ENCODE results near the gene KCNQ2. TPM values are rescaled to one million over a fixed set of nuclear protein-coding genes. Genes with fewer than 3 reads are reported as not detected.

KCNQ2 gene
- total RNA-seq, 2 donors from 2014 or later, result not detected

DNA sequence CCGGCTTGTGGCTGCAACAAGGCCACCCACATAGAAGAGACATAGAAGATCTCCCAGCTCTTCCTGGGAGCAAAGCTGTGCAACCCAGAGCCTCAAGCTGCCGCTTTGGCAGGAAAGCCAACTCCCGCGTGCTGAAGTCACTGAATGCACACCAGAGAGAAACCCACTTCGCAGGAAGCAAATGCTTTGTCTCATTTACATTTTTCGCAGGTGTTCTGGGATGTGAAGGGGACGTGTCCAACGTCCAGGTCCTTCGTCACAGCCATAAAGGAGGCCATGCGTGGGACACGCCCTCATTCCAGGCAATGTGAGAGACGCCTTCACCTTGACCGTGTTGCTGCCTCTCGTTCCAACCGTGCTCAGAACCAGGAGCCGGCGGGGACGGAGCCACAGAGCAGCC, 24.4 kb downstream of the KCNQ2 start:
- Histone ChIP-seq H3K9me3 (no peaks in the 10 kb centered on the region), H3K36me3 (no peaks in the 10 kb centered on the region), H3K27ac (no peak overlapping the region), H3K27me3 (no peaks in the 10 kb centered on the region), H3K4me3 (no peak overlapping the region), H3K4me1 (peaks cover 0 to under 1% of the 10 kb centered on the region in 2 donors)
- no peak for DNase-seq (ENCODE audit: low spot score)
- TF ChIP-seq, protein P1, sequence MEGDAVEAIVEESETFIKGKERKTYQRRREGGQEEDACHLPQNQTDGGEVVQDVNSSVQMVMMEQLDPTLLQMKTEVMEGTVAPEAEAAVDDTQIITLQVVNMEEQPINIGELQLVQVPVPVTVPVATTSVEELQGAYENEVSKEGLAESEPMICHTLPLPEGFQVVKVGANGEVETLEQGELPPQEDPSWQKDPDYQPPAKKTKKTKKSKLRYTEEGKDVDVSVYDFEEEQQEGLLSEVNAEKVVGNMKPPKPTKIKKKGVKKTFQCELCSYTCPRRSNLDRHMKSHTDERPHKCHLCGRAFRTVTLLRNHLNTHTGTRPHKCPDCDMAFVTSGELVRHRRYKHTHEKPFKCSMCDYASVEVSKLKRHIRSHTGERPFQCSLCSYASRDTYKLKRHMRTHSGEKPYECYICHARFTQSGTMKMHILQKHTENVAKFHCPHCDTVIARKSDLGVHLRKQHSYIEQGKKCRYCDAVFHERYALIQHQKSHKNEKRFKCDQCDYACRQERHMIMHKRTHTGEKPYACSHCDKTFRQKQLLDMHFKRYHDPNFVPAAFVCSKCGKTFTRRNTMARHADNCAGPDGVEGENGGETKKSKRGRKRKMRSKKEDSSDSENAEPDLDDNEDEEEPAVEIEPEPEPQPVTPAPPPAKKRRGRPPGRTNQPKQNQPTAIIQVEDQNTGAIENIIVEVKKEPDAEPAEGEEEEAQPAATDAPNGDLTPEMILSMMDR (IDR thresholded peaks at IDR 0.05), result no peak

DNA sequence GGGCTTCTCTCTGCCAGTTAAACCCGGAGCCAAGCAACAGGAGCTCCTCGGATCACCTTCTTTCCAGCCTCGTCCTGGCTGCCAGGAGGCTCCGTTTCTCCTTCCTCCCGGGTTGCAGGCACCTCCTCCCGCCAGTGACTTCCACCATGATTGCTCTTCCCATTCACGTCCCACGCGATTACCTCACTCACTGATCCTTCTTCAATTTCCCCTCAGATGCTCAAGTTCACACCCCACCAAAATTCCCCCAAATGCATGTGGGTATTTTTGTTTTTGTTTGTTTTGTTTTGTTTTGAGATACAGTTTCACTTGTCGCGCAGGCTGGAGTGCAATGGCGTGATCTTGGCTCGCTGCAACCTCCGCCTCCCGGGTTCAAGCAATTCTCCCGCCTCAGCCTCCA, 25.1 kb downstream of the KCNQ2 start:
- TF ChIP-seq, protein P1 (IDR thresholded peaks at IDR 0.05), result no peak
- Histone ChIP-seq H3K27me3 (no peaks in the 10 kb centered on the region), H3K27ac (no peak overlapping the region), H3K4me1 (no peaks in the 10 kb centered on the region), H3K36me3 (no peaks in the 10 kb centered on the region), H3K4me3 (no peak overlapping the region), H3K9me3 (no peaks in the 10 kb centered on the region)
- DNase-seq (ENCODE audit: low spot score), result no peak

DNA sequence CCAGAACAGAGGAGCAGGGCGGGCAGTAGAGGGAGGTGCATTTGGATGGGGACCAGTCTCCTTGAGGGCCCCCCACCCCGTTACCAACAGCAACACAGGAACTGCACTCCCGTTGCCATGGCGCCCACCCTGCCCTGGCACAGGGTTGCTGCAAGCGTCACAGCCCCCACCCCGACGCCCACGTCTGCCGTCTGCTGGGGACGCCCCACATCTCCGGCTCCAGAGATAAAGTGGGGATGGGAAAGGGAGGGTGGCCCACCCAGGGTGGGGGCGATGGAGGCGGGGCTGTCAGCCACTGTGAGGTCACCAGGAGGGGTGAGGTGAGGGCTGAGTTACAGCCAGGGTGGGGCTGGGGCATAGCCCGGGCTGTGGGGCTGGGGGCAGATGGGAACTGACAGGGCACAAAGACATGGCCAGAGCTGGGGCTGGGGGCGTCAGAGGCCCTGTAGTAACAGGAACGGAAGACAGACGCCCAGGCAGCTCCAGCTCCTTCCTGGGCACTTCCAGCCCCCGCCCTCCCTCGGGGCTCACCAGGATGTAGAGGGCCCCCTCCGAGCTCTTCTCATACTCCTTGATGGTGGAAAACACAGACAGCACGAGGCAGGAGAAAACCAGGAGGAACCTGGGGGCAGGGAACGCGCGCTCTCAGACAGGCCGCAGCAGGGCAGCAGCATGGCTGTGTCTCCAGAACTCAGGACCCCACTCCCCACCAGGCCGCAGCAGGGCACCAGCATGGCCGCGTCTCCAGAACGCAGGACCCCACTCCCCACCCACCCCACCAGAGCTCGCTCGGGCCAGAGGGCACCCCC, 26.0 kb downstream of the KCNQ2 start:
- no peaks in the 10 kb centered on the region for H3K9me3 ChIP-seq
- no peak overlapping the region for H3K27ac ChIP-seq
- no peaks in the 10 kb centered on the region for H3K27me3 ChIP-seq
- no peak overlapping the region for H3K4me3 ChIP-seq
- TF ChIP-seq, protein P1 (IDR thresholded peaks at IDR 0.05), result no peak
- H3K36me3 ChIP-seq, result no peaks in the 10 kb centered on the region
- H3K4me1 ChIP-seq, result no peaks in the 10 kb centered on the region
- no peak for DNase-seq (ENCODE audit: low spot score)

DNA sequence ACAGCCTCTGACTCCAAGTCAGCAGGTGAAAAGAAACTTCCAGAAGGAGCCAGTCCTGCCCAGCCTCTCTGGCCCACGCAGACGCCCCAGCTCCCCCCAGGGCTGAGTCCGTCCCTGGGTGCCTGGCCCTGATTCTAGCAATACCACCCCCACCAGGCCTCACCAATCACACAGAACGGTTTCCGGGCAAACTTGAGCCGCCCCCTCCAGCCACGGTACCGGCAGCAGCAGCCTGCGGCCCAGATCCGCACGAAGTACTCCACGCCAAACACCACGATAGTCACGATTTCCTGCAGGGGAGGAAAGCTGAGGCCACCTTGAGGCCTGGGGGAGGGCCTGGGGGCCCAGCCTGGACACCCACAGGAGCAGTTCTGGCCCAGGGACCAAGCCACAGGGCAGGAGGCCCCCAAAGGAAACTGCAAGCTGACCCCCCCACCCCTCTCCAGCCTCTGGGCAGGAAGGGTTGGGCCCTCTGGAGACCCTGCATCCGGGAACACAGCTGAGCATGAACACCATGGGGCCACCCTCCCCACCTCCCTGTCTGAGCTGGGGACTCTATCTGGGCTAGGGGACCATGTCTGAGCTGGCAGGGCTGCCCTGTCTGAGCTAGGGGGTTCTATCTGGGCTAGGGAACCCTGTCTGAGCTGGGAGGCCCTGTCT, 27.2 kb downstream of the KCNQ2 start:
- DNase-seq (ENCODE audit: low spot score), result no peak
- no peaks in the 10 kb centered on the region for H3K4me1 ChIP-seq
- H3K27ac ChIP-seq, result no peak overlapping the region
- H3K27me3 ChIP-seq, result no peaks in the 10 kb centered on the region
- no peak overlapping the region for H3K4me3 ChIP-seq
- no peaks in the 10 kb centered on the region for H3K9me3 ChIP-seq
- TF ChIP-seq, protein P1 (IDR thresholded peaks at IDR 0.05), result no peak
- H3K36me3 ChIP-seq, result no peaks in the 10 kb centered on the region

DNA sequence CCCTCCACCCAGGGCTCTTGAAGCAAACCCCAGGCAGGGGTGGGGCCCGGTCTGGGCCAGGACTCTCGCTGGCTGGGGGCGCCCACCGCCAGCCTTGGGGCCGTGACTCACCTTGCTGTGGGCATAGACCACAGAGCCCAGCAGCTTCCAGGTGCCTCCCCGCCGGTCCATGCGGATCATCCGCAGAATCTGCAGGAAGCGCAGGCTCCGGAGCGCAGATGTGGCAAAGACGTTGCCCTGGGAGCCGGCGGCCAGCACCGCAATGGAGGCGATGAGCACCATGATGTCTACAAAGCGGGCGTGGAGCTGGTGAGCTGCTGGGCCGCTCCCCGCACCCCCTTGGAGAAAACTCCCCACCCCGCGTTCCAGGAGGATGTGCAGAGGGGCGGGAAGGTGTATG, 27.9 kb downstream of the KCNQ2 start:
- no peaks in the 10 kb centered on the region for H3K27me3 ChIP-seq
- H3K9me3 ChIP-seq, result no peaks in the 10 kb centered on the region
- TF ChIP-seq, protein P1 (IDR thresholded peaks at IDR 0.05), result no peak
- no peak overlapping the region for H3K4me3 ChIP-seq
- H3K27ac ChIP-seq, result no peak overlapping the region
- no peaks in the 10 kb centered on the region for H3K4me1 ChIP-seq
- no peaks in the 10 kb centered on the region for H3K36me3 ChIP-seq
- no peak for DNase-seq (ENCODE audit: low spot score)

All from right atrium auricular region (tissue), 2 donors.